Measurements from ENCODE around the gene COL27A1.
"Not testable (repeated sequence)": the region's sequence is repeated elsewhere in the genome, so short reads cannot be mapped to it uniquely, and the experiment has no call there.

Gene COL27A1

DNA sequence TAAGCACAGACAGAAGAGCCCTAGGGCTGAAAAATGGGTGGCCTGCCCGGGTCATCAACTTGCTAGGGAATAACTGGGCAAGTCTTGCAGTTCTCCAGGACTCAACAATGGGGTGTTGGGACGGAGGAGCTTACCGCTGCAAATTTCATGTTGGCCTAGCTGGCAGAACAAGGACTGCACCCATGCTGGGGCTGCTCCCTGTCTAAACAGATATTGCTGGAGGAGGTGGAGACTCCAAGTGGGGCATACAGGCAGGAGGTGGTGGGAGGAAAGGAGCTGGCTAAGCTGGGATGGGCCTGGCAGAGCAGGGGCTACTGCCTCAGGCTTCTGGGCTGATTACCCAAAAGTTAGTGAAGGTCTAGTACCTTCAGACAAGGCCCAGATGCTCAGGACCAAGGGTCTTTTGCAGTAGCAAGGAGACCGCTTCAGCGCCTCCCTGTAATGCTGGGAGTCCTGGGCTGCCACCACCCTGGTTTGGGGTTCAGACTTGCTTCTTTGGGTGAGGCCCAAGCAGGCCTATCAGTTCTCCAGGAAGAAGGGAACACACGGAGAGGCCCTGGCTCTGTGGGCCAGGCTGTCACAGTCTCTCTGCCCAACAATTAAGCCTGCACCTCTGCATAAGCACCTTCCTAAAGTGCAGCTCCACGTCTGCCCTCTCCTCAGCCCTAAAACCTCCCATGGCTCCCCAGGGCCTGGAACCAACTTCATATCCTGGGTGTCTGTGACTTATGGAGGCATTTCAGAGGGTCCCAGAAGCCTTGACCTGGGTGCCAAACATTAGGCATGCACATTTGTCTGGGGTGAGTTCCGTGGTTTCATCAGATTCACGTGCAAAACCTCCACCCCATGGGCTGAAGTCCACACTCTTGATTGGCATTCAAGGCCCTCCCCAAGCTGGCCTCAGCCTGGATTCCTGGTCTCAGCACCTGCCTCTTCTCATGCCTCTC lies 32.0 kb upstream of the COL27A1 start:
- no peak for DNase-seq (ENCODE audit: low spot score)

DNA sequence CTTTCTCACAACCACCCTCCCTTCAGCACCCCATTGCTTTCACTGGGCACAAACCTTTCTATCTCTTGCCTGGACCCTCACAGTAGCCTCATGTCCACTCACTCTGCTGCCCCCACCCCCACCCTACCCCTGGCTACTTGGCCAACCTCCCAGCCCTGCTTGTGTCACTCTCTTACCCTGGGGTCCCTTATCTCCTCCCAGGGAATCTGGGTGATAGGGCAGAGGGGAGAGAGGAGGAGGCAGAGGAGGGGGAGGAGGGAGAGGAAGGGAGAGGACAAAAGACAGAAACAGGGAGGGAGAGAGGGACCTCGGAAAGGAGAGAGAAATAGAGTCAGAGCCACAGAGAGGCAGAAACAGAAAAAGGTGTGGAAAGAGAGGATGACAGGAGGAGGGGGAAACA lies 31.2 kb upstream of the COL27A1 start:
- DNase-seq (ENCODE audit: low spot score) = no peak

DNA sequence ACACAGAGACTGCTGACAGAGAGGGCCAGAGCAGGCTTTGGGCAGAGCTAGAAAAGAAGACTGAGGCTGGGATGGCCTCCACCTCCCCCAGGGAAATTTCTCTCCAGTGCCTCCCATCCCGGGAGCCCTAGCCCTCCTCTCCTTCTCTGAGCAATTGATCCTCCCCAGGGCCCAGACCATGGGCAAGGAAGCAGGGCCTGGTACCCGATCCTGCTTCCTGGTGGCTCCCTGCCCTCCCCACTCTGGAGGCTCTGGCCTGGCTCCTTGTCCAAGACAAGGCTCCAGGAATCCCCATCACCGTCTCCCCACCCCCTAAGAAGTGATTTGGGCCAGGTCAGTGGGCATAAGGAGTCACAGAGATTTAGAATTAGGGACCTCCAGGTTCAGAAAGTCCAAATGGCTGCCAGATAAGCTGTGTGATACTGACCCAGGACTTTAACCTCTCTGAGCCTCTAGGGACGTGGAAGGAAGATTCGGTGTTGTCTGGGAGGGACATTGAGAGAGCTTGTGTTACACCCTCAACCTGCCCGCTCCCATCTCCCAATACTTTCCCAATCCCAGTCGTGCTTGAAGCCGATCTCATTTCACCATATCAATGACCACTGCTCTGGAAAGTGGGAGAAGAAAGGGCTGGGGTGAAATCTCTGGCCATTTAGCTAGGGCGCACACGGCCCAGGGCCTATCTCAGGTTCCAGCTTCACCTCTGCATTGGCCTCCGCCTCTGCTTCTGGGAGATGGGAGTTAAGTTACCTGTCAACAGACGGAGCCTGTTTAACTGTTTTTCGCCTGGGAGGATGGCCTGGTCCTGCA lies 30.5 kb upstream of the COL27A1 start:
- no peak for DNase-seq (ENCODE audit: low spot score)

DNA sequence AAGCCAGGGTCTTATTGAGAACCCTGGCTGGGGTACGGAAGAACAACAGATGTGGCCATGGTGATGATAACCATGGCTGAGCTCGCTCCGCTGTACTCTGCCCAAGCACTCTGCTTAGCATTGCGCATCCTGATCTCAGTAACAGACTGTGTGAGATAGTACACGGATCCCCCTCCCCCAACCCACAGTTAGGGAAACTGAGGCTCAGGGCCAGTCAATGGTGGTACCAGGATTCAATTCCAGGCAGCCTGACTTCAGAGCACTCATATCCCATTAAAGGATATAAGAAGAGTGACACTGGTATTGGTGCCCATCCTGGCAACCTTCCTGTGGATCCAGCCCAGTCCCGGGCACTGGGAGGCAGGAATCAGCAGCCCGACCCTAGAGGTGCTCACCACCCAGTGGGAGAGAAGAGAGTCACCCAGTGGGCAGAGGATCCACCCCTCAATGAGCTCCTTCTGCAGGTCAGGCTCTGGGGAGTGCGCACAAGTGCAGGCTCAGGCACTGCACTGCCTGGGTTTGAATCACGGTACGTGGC lies 29.8 kb upstream of the COL27A1 start:
- DNase-seq (ENCODE audit: low spot score) = no peak

DNA sequence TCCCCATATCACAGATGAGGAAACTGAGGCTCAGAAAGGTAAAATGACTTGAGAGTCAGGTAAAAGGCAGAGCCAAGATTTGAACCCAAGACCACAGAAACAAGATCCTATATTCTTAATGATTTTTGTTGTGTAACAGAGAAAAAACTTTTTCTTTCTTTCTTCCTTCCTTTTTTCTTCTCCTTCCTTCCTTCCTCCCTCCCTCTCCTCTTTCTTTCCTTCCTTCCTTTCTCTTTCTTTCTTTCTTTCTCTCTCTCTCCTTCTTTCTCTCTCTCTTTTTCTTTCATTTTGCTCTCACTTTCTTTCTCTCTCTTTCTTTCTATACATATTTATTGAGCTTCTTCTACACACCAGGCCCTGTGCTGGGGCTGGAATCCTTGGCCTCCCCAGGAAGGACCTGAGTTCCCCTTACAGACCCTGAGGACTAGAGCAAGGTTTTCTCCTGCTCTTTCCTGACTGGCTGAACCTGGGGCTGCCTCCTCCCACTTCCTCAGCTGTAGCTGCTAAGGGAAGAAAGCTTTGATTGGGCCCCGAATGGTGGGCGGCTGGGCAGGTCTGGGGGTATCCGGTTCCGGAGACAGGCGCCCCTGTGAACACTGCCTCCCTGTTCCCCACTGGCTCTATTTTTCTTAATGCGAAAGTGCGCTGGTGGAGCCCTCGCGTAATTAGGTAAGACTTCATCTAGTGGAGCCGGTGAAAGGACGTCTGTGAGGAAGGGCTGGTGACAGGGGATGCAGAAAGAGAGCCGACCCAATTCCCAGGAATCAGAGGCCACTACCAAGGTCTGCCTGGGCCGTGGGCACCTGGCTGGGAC lies 28.9 kb upstream of the COL27A1 start:
- no peak for DNase-seq (ENCODE audit: low spot score)

DNA sequence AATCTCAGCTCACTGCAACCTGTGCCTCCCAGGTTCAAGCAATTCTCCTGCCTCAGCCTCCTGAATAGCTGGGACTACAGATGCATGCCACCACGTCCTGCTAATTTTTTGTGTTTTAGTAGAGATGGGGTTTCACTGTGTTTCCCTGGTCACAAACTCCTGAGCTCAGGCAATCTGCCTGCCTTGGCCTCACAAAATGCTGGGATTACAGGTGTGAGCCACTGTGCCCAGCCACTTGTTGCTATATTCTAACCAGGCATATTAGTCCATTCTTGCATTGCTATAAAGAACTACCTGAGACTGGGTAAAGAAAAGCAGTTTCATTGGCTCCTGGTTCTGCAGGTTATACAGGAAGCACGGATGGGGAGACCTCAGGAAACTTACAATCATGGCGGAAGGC lies 26.6 kb upstream of the COL27A1 start:
- DNase-seq (ENCODE audit: low spot score) = not testable (repeated sequence)

DNA sequence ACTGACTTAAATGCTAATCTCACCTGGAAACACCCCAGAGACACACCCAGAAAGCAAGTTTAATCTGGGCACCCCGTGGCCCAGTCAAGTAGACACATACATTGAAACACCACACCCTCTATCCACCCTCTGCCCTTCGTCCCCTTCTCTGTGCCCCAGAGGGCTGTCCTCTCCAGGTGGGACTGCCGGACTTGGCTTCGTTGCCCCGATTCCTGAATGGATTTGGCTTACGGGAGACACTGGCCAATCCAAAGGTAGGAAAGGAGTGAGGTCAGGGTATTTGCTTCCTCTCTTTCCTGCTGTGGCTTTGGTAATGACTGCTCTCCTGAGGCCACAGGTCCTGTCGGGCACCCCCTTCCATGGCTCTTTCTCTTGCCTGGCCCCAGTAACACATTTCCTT lies 25.2 kb upstream of the COL27A1 start:
- no peak for DNase-seq (ENCODE audit: low spot score)

DNA sequence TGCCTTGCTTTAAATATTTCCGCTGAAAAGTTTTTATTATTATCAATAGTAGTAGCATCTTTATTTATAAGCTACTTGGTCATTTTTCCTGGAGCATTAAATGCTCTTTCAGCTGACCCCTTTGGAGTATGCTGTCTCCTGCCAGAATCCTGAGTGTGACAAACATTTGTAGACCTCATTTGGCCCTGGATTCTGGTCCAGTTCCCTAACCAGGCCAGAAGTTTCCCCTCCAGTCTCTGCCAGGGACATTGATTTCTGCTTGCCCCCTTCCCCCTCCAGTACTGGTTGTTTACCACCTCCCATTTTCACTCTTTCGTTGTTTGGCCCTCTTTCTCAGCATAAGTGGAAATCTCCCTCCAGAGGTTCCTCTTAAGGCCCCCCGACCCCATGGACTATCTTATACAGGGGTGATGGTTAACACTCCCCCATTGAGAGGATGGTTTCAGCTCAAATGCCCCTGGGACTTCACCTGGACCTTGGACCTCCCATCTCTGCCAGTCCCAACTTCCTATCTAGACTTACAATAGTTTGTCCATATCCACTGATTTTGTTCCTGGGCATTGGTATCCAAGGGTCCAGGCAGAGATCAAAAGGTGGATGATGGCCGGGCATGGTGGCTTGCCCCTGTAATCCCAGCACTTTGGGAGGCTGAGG lies 24.6 kb upstream of the COL27A1 start:
- DNase-seq (ENCODE audit: low spot score) = no peak

DNA sequence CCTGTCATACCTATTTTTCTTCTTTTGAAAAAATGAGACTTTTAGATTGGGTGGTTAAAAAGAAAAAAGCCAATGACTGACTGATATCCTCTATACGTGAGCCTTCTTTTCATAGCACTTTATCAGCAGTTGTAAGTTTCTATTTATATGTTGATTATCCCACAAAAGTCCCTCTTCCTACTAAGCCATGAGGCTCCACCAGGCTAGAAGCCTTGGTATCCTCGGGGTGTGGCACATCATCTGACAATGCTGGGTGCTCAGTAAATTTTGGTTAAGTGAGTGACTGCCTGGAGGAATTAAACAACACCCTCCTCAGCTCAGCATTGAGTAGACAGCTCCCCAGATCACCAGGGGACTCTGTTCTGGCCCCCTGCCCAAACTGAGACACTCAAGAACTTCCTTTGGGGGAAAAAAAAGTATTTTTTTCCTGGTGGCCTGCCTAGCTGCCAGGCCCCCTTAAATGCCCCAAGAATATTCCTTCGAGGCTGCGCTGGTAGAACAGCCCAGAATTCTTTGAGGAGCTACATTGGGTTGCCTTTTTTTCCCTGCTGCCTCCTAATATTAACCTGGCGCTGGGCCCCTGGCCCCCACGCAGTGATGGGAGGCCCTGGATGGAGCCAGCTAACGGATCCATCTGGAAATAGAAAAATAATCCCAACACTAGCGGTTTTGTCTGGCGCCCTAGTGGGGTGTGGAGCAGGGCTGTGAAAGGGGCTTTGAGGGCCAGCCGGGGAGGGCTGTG lies 23.4 kb upstream of the COL27A1 start:
- no peak for DNase-seq (ENCODE audit: low spot score)

DNA sequence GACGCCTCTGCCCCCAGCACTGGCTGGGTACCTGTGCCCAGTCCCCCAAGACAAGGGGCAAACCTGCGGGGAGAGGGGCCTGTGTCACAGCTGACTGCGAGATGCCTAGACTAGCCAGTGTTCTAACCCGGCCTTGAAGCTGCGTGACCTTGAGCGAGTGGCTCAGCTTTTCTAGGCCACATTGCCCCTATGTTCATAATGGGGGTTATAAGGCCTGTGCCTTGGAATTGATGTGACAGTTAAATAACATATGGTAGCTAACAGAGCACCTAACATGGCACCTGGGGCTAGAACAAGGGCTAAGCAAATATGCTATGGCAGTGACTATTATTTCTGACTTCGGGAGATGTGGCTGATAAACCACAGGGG lies 22.8 kb upstream of the COL27A1 start:
- no peak for DNase-seq (ENCODE audit: low spot score)

DNA sequence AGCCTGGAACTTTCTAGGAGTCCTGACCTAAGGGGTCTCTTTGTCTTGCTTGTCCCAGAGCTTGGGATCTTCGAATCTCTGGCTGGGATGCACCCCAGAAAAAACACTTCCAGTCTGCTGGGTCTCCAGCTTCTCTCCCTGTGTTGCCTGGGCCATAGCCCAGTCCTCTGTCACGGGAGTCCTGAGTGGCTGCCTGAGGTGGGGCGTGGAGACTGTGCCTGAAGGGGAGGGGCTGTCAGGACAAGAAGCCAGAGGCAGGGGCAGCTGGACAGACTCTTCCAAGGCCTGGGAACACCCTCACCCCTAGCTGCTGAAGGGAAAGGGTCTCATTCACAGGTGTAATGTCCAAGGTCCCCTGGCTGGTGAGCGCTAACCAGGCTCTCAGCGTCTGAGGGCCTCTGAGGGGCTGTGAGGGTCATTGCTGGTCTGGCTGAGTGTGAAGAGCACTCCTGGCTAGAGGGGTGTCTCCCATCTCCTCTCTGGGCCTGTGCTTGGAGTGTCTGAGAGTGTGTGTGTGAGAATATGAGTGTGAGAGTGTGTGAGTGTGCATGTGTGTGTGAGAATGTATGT lies 20.4 kb upstream of the COL27A1 start:
- no peak for DNase-seq (ENCODE audit: low spot score)

DNA sequence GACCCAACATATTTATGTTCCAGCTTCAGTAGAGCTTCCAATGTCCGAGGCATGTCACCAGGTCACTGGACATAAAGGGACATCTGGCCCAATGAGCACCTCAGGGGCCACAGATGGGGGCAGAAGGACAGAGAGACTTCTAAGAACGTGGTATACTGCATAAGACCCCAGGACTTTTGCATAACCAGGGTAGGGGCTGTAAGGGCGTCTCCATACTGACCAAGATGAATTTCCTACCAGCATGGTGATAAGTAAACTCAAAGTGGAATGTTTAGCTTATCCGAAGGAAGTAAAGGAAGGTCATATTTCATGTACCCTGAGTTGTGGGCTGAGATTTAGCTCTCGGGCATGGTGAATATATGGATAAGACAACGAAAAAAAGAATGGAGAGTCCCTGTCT lies 17.5 kb upstream of the COL27A1 start:
- DNase-seq (ENCODE audit: low spot score) = no peak

DNA sequence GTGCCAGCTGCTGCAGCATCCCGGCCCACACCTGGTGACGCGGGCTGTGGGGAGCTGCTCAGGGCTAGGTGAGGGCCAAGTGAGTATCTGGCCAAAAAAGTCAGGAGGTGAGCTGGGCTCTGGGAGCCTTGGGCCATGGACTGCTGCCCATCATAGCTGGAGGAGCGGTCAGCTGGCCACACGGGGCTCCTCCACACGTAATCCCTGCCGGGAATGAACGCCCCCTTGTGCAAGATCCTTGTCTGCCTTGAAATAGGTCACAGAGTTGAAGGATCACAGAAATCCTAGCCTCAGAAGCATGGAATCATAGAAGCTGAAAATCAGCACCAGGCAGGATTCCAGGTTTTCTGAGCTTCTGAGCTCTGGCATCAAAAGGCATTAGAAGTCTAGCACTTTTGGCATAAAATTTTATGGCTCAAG lies 16.8 kb upstream of the COL27A1 start:
- DNase-seq (ENCODE audit: low spot score) = peak; percentile 52

DNA sequence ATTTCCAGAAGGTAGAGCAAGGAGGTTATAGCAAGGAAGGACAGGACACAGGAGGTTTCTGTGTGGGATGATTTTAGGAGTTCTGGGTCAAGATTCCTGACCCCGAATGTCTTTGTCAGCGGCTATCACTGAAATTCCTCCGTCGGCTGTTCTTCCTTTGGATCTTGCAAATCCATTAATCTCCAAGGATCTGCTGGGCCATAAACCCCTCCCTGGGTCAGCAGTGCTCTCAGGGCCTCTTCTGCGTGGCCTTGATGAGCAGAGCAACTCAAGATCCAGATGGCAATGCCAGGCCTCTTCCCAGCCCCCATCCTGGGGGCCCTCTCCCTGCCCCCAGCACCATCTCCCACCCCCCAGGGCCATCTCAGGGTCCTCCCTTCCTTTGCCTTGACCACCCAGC lies 16.3 kb upstream of the COL27A1 start:
- DNase-seq (ENCODE audit: low spot score) = no peak

DNA sequence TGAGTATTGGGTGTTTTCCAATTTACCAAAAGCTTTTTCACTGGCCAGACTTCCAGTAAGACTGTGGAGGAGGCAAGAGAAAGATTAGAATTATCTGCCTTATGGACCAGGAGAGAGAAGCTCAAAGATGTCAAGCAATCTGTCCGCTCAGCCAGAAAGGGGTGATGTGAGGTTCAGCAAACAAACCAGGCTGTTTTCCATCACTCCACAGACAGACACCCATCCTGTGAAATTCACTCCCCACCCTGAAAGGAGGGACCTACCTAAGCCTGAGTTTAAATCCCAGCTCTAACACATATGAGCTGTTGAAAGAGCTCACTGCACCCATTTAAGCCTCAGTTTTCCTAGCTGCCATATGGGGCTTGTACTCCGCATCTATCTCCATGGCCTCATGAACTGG lies 14.9 kb upstream of the COL27A1 start:
- no peak for DNase-seq (ENCODE audit: low spot score)

DNA sequence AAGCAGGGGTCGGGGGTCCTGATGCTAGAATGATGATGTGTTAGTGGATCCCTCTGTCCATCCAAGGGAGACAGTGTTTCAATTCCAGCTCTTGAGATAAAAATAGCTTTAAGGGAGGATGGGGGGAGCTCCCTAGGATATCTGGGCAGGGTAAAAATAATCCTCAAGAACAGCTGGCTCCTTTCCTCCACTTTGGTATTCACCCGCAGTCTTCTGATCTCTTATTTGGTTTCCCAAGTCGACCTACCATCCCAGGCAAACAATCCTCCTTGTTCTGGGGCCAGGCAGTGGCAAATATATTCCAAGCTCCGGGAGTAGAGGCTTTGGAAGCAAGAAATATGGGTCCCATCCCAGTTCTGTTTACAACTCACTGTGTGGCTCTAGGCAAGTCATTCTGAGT lies 14.5 kb upstream of the COL27A1 start:
- no peak for DNase-seq (ENCODE audit: low spot score)

DNA sequence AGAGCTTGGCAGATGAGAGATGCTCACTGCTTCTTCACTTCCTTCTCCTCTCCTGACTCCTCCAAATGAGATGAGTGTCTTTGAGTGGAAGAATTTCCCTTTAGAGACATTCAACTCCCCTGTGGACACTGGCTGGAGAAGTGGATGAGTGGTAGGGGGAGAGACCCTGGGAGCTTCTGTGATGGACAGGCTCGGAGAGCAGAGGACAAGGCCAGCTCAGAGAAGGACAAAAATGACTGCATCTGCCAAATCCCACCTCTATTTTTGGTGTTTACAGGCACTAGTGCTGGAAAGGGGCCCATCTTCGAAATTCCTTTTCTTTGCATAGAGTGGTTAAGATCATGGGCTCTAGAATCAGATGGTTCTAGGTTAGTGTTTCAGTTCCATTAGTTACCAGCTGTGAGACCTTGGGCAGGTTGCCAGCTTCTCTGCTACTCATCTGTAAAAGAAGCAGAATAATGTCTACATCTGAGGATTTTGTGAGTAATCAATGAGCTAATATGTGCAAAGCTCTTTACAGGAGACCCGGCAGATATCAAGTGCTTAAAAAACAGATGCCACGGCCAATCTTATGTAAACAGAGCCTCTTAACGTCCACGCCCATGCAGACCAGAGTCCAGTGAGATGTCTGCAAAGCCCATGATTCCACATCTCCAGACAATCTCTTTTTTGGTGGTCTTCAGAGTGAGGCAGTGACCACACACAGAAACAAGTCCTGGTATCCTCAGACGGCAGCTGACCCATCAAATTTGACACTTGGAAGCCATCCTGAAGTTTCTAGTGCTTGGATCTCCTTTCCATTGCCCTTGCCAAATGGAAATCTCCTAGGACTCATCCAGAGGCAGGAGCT lies 13.6 kb upstream of the COL27A1 start:
- DNase-seq (ENCODE audit: low spot score) = no peak

DNA sequence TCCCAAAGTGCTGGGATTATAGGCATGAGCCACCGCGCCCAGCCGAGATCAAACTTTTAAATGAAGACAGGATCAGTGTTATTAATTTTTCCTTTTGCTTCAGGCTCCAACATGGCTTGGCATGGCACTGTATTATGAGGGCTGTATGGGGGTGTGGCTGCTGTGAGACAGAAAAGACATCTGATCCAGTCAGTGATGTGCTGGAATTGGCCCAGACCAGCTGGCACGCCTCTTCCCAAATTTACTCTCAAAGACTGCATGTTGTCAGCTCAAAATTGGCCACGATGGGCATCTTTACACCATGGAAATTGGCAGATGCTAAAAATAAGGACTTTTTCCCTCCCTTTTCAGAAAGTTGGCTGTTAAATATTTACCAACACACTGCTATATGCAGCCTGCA lies 12.1 kb upstream of the COL27A1 start:
- no peak for DNase-seq (ENCODE audit: low spot score)

DNA sequence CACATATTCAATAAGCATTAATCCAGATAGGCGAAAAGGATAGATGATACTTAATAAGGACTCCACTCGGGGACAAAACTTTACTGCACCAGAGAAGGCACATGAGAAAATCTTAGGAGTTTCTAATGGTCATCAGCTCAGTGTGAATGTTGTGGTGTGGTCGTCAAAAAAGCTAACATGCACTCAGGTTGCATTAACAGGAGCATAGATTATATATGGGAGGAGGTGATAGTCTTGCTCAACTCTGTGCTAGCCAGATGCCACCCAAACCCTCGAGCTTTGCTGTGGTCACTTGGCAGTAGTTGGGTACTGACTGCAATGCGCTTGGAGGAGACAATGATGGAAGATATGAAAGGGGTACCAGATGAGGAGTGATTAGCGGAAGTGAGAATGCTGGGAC lies 8.6 kb upstream of the COL27A1 start:
- no peak for DNase-seq (ENCODE audit: low spot score)

DNA sequence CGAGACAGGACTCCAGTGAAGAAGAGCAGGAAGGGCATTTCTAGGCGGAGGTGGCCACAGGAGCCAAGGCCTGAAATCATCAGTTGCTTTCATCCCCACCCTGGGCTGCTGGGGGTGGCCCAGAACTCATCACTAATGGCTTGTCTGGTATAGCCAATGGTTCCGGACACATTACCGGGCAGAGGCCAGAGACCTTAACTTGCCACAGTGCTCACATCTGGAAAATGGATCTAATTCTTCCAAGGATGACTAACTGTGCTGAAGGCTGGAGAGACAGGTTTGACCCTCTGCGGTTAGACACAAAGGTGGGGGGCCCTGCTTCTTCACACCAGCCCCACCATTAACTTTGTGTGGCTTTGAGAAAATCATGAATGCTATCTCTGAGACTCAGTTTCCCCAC lies 6.2 kb upstream of the COL27A1 start:
- no peak for DNase-seq (ENCODE audit: low spot score)

Measured in cerebellar cortex (tissue), 1 donor.